GM21390 (cell line): ENCODE data around the gene SMPDL3A.
"Not testable (repeated sequence)": the region's sequence is repeated elsewhere in the genome, so short reads cannot be mapped to it uniquely, and the experiment has no call there.

Experiments
- ATAC-seq: cut with Tn5 transposase; IDR thresholded peaks from one replicate; pipeline ENCODE4 v1.9.1; 2021; ENCODE audit not compliant: unreplicated experiment

The SMPDL3A gene

GRCh38 chr6:122789182-122790027 lies at the start of gene SMPDL3A:
Gene SMPDL3A (plus strand): TSS chr6:122789258. CDS start chr6:122789347, 89 bp downstream.
- peak; percentile 65 for ATAC-seq

- no peak for ATAC-seq
These were observed 49.0 kb upstream of the SMPDL3A start for GRCh38 chr6:122740091-122740490.

DNA sequence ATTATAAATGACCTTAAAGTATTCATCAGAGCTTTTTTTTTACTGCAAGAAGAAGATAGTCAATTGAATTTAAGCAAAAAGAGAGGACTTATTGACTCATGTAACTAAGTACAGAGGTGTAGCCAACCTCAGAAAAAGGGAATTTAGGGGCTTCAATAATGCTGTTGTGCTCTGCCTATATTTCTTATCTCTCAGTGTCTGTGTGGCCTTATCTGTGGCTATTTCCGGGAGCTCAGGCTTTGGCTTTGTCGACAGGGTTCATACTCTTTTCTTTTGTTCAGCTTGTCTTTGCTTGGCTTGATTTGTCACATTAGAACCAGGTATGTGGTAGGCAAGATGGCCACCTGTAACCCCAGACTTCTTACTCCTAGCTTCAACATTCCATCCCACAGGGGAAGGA lies 48.1 kb upstream of the SMPDL3A start:
- no peak for ATAC-seq

- ATAC-seq: not testable (repeated sequence)
These were observed 44.8 kb upstream of the SMPDL3A start for GRCh38 chr6:122744247-122744646.

- ATAC-seq: not testable (repeated sequence)
These were observed 44.2 kb upstream of the SMPDL3A start for GRCh38 chr6:122744856-122745255.

DNA sequence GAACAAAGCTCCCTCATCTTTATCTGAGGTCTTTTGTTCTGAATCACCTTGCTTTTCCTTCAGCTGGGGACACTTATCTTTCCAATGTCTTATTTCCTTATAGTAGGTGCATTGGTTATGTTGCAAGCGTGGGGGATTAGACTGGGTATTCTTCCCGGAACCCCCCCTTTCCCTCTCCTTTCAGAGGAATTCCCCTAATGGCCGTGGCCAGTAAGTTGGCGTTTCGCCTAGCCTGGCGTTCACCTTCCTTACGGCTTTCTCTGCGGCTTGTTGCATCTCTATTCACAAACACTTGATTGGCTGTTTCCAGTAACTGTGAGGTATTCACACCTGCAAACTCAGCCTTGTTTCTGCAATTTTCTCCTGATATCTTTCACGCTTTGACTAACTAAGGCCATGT lies 42.4 kb upstream of the SMPDL3A start:
- ATAC-seq: no peak

GRCh38 chr6:122747573-122747972 lies 41.5 kb upstream of the SMPDL3A start:
- no peak for ATAC-seq

GRCh38 chr6:122748945-122749344 lies 40.1 kb upstream of the SMPDL3A start:
- ATAC-seq: not testable (repeated sequence)

DNA sequence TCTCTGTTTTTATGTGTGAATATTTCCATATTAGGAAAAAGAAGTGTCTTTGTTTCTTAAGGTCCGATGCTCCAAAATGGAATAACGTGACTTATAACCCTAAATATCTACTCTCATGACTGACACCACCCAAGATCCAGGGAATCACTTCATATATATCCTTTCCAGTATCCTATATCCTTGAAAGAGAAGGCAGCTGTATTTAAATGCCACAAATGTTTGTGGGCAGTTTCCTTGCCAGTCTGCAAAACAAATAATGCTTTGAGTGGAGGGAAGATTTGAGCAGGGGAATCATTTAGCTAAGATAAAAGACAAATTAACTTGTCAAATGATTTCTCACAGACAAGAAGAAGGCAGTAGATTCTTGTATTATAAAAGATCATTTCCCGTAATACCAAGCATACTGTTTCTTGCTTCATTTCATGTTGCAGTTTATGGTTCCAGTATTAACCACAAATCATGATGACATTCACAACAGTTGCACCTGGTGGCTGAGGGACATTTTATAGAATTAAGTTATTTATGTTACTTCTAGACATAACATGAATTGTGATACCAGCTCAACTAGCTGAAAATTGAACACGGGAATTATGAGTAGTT lies 39.5 kb upstream of the SMPDL3A start:
- no peak for ATAC-seq

- ATAC-seq: peak; percentile 86
These were observed 37.7 kb upstream of the SMPDL3A start for GRCh38 chr6:122751326-122751725.

DNA sequence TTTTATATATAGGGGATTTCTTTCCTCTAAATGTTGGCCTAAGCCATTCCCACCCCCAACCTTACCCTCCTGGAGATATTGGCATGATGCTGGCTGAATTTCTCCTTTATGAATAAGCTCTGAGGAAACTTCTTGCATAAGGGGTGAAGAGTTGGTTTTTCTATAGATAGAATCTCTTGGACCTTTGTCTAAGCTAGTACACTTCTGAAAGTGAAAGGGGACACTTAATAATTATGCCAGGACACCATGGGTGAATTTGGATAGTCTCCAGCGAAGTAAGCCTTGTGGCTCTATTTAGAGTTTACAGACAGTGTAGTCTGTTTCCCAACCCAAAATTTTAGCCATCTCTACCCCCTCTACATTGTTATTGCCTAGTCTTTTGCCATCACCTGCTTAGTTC lies 36.6 kb upstream of the SMPDL3A start:
- no peak for ATAC-seq

GRCh38 chr6:122753000-122753687 lies 35.9 kb upstream of the SMPDL3A start:
- no peak for ATAC-seq

DNA sequence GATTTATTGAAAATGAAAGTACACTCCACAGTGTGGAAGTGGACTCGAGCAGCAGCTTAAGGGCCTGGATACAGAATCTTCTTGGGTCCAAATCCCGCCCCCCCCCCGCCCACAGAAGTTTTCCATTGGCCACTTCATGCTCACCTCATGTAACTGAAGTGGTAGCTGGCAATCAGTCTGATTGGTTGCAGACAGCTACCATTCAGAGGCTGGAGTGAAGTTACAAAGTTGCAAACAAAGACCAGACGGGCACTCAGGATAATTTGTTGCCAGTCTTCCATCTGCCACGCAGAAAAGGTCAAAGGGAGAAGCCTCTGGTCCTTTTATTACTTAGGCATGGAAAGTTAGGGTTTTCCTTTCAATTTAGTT lies 35.4 kb upstream of the SMPDL3A start:
- no peak for ATAC-seq

- no peak for ATAC-seq
These were observed 34.8 kb upstream of the SMPDL3A start for GRCh38 chr6:122754191-122754731.

DNA sequence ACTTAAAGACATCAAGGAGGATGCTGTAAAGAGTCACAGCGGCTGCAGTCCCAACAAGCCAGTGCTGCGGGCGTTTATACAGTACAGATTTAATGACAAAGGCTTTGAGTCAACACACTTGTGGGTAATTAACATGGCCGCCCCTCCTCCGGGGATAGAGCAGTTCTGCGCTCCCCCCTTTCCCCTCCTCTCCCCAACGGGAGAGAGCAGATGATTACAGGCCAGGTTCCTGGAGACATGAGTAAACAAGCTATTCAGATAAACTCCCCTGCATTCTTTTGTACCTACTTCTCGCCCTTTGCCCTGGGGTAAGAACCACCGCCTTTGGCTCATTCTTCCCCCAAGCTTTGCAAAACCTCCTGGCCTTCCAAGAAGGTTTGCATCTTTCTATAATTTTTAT lies 33.2 kb upstream of the SMPDL3A start:
- no peak for ATAC-seq

GRCh38 chr6:122758927-122759334 lies 30.1 kb upstream of the SMPDL3A start:
- ATAC-seq: peak; percentile 98

- ATAC-seq: no peak
These were observed 28.7 kb upstream of the SMPDL3A start for GRCh38 chr6:122760330-122760729.

GRCh38 chr6:122766256-122766655 lies 22.8 kb upstream of the SMPDL3A start:
- ATAC-seq: no peak

- ATAC-seq: no peak
These were observed 18.0 kb upstream of the SMPDL3A start for GRCh38 chr6:122770835-122771601.

DNA sequence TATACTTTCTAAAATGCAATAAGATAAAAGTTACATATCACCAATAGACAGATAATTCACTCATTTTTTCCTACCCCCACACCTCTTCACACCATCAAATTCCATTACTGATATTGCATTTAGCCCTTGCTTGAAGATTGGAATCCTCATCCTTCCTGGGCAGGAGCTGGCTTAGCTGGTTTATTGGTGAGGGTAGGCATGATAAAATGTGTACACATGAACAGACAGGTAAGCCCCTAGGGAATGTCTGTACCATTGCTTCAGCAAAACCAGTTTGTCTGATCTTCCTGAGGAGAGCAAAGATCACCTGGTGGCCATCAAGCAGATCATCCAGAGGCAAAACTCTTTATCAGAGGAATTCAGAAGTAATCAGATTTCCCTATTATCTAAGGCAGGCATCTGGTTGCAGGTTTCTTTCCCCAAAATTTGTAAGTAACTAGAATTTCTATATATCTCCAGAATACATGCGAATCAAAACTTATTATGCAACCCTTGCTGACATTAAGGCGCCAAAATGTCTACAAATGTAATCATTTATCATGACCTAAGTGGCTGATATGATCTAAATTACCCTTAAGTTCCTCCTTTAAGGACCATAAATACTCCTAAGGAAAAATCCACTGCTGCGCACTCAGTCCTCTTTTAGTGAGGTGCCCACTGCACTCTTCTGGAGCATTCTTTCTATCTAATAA lies 16.2 kb upstream of the SMPDL3A start:
- ATAC-seq: no peak
